Stomach (tissue), 19 donors: ENCODE data around the gene GRIN2D. TPM values are rescaled to one million over a fixed set of nuclear protein-coding genes. Genes with fewer than 3 reads are reported as not detected.

ENCODE experiments used
- DNase-seq, 2 donors: peaks; one replicate each; pipeline versions ENCODE4 v3.0.0 to v3.0.0-alpha.2; 2013 to 2019
- H3K27ac ChIP-seq, 5 donors: fragments of 200-600 bp in 4 of 5; sonication (generic) in 4 of 5; one replicate each; pipeline ENCODE4 v1.5.1; 2013 to 2019; ENCODE audit warnings: mild to moderate bottlenecking in 1 of 5, moderate library complexity in 1 of 5
- H3K27me3 ChIP-seq, 3 donors: fragments of 200-600 bp; sonication (generic); one replicate each; pipeline ENCODE4 v1.5.1; 2017 to 2019; ENCODE audit warnings: mixed run types in 1 of 3
- H3K36me3 ChIP-seq, 4 donors: fragments of 200-600 bp; sonication (generic); 1 replicate in 3 of 4; 2 replicates in 1 of 4; pipeline ENCODE4 v1.5.1; 2016 to 2019
- H3K4me1 ChIP-seq, 4 donors: fragments of 200-600 bp; sonication (generic); one replicate each; pipeline ENCODE4 v1.5.1; 2016 to 2019
- H3K4me3 ChIP-seq, 4 donors: fragments of 200-600 bp; sonication (generic) in 3 of 4; one replicate each; pipeline ENCODE4 v1.5.1; 2016 to 2019; ENCODE audit warnings: mild to moderate bottlenecking in 1 of 4
- H3K9me3 ChIP-seq, 4 donors: fragments of 200-600 bp; sonication (generic); one replicate each; pipeline ENCODE4 v1.5.1; 2016 to 2019
- EP300 ChIP-seq: sonication (generic); formaldehyde crosslinking; IDR thresholded peaks from one replicate; pipeline ENCODE4 v1.6.1; 2017; ENCODE audit warnings: antibody characterized with exemption
- POLR2A ChIP-seq, 4 donors: fragments of 450-650 bp; IDR thresholded peaks; one replicate each; pipeline ENCODE4 v1.6.1; 2016; ENCODE audit warnings: antibody characterized with exemption in 4 of 4, control low read depth in 2 of 4, mild to moderate bottlenecking in 1 of 4, moderate library complexity in 1 of 4
- POLR2AphosphoS5 ChIP-seq, 3 donors: sonication (generic); formaldehyde crosslinking; IDR thresholded peaks; one replicate each; pipeline ENCODE4 v1.6.1; 2016; ENCODE audit warnings: antibody characterized with exemption in 3 of 3
- WGBS, 5 donors: extraction: QIAGEN DNeasy Blood & Tissue Kit in 3 of 5; methylation state at CpG; one replicate each; pipeline versions ENCODE4 v1.1.5 to v1.1.7; 2013 to 2018; 5-methylcytosine and 5-hydroxymethylcytosine counted together
- intact Hi-C: fragments of 100-400 bp; cut with DNase I; formaldehyde crosslinking; loops from one replicate; pipeline ENCODE4 v1.15.1; 2023; ENCODE audit warnings: low total_unique reads
- long read RNA-seq, 10 donors: transcript quantifications; one replicate each; lab custom pipeline, GENCODE V29; 2026
- polyA plus RNA-seq, 3 donors: library from polyadenylated mRNA; stranded (reverse); fragments of 200-250 nt; gene quantifications; one replicate each; pipeline ENCODE4 v1.2.3, GENCODE V29; 2013
- total RNA-seq, 5 donors: library from RNA; depleted of rRNA; stranded (reverse); fragments of >200 nt; gene quantifications; one replicate each; pipeline versions ENCODE4 v1.1.0 to v1.2.3, GENCODE V29; 2014 to 2016
- TF ChIP-seq, protein P1 (sequence below), 7 experiments: fragments of 450-650 bp in 4 of 7; fragments of 200-600 bp in 3 of 7; sonication (generic) in 3 of 7; IDR thresholded peaks; one replicate each; pipeline ENCODE4 v1.5.1; 2016 to 2019; ENCODE audit warnings: antibody characterized with exemption in 7 of 7, control low read depth in 2 of 7, mild to moderate bottlenecking in 1 of 7
- donor health status: healthy with polysubstance abuse.
- donor health status: Bipolar disorder and iron deficiency.
- donor health status: healthy.

The GRIN2D gene
- total RNA-seq, result 1 to 10 TPM in 1 of 5 donors, under 1 TPM in 2, not detected in 2; 0.14 to 1.8 (median 0.37) TPM
- under 1 TPM in 2 of 3 donors, not detected in 1; 0.06 to 0.10 TPM for polyA plus RNA-seq
- long read RNA-seq, donor 1, result 0 reads
- long read RNA-seq, donor 2, result 0 reads
- long read RNA-seq, donor 3, result 0 reads
- long read RNA-seq, donor 4, result 0 reads
- long read RNA-seq, donor 5, result 0 reads
- long read RNA-seq, donor 6, result 0 reads
- long read RNA-seq, donor 7, result 0 reads
- long read RNA-seq, donor 8, result 0 reads
- long read RNA-seq, donor 9, result 0 reads
- long read RNA-seq, donor 10, result 0 reads

DNA sequence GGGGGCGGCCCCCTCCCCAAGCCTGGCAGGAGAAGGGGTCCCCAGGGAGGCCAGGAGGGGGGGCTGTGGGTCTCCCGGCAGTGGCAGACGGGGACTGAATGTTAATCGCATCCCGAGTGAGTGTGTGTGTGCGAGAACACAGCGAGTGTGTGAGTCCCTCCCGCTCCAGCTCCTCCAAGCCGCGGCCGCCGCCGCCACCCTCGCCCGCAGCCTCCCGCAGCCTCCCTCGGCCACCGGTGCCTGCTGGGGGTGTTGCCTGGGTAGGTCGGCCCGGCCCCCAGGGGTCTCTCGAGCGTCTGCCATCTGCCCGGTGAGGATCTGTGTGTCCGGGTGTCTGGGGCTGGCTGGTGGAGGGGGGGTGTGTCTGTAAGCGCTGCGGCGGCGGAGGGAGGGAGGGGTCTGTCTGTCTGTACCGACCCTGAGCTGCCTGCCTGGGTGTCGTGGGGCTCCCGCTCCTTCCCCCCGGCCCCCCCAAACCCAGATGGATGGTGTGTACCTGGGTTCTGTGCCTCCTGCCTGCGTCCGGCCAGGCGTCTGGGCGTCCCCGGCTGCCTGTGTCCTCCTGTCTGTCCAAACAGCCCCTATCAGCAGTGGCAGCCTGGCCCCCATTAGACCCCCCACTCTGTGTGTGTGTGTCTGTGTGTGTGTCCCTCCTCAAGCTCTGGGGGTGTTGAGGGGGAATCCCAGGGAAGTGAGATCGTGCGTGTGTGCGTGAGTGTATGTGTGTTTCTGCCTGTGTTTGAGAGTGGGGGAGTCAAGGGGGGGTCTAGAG lies at the start of gene GRIN2D:
Gene GRIN2D, plus strand, starts transcription at position 110 of the 772 bp plus-strand sequence. CDS start 4,725 bp downstream, outside the sequence.
- peaks cover 38 to 71% (median 61%) of the 10 kb centered on the region in 3 donors for H3K27me3 ChIP-seq
- peak within 1 kb of the TSS in 2 of 4 donors; percentile 10 to 22 for H3K4me3 ChIP-seq
- WGBS, 5 donors, result 1 to 3% (median 3%) methylated on average over 7 to 40 of the region's 40 CpGs
- peaks cover 25 to 61% (median 49%) of the 10 kb centered on the region in 4 donors for H3K4me1 ChIP-seq
- no peak within 1 kb of the TSS for H3K27ac ChIP-seq
- intact Hi-C loops, result no loop called here
- H3K9me3 ChIP-seq, result no peaks in the 10 kb centered on the region
- H3K36me3 ChIP-seq, result peaks cover 0 to 9% (median 8%) of the 10 kb centered on the region in 4 donors
- TF ChIP-seq POLR2A (IDR thresholded peaks at IDR 0.05), result no peak
- DNase-seq, result peak in 1 of 2 donors; percentile 65

DNA sequence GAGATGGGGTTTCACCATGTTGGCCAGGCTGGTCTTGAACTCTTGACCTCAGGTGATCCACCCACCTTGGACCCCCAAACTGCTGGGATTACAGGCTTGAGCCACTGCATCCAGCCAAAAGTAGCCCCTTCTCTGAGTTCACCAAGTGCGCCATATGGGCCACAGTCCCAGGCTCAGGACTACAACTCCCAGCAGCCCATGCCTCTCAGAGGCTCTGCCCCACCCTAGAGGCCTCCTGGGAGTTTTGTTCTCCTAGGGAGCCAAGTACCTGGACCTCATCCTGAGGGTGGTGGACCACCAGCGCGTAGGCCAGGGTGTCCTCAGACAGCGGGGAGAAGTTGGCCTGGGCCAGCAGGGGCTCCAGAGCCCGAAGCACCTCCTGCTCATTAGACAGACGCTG lies 48.6 kb upstream of the GRIN2D start:
- no peak overlapping the region for H3K27ac ChIP-seq
- H3K36me3 ChIP-seq, result peaks cover 0 to 21% (median 13%) of the 10 kb centered on the region in 4 donors
- H3K4me1 ChIP-seq, result no peaks in the 10 kb centered on the region
- no peak for DNase-seq
- no peak overlapping the region for H3K4me3 ChIP-seq
- intact Hi-C loops, result no loop called here
- WGBS, 5 donors, result 92 to 97% (median 97%) methylated on average over 4 to 6 of the region's 6 CpGs
- TF ChIP-seq EP300 (no peak), POLR2AphosphoS5 (IDR thresholded peaks at IDR 0.05) (no peak), POLR2A (IDR thresholded peaks at IDR 0.05) (no peak)
- TF ChIP-seq, protein P1, sequence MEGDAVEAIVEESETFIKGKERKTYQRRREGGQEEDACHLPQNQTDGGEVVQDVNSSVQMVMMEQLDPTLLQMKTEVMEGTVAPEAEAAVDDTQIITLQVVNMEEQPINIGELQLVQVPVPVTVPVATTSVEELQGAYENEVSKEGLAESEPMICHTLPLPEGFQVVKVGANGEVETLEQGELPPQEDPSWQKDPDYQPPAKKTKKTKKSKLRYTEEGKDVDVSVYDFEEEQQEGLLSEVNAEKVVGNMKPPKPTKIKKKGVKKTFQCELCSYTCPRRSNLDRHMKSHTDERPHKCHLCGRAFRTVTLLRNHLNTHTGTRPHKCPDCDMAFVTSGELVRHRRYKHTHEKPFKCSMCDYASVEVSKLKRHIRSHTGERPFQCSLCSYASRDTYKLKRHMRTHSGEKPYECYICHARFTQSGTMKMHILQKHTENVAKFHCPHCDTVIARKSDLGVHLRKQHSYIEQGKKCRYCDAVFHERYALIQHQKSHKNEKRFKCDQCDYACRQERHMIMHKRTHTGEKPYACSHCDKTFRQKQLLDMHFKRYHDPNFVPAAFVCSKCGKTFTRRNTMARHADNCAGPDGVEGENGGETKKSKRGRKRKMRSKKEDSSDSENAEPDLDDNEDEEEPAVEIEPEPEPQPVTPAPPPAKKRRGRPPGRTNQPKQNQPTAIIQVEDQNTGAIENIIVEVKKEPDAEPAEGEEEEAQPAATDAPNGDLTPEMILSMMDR (IDR thresholded peaks at IDR 0.05), result no peak
- no peaks in the 10 kb centered on the region for H3K27me3 ChIP-seq
- H3K9me3 ChIP-seq, result no peaks in the 10 kb centered on the region

DNA sequence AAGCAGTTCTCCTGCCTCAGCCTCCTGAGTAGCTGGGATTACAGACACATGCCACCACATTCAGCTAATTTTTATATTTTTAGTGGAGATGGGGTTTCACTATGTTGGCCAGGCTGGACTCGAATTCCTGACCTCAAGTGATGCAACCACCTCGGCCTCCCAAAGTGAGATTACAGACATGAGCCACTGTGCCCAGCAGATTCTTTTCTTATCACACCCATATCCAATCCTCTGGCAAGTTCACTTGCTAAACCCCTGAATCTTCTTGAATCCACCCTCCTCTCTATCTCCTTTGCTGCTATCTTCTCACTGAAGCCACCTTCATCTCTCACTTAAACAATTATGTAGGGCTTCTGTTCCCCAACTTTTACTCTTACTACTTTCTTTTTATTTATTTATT lies 47.3 kb upstream of the GRIN2D start:
- WGBS, 5 donors, result 88 to 94% (median 91%) methylated on average over 2 of the region's 2 CpGs
- Histone ChIP-seq H3K27ac (no peak overlapping the region), H3K9me3 (no peaks in the 10 kb centered on the region), H3K4me3 (no peak overlapping the region), H3K27me3 (no peaks in the 10 kb centered on the region), H3K4me1 (no peaks in the 10 kb centered on the region), H3K36me3 (peaks cover 0 to 17% (median 12%) of the 10 kb centered on the region in 4 donors)
- no peak for DNase-seq
- intact Hi-C loops, result no loop called here
- TF ChIP-seq, protein P1 (IDR thresholded peaks at IDR 0.05), result no peak
- TF ChIP-seq EP300, result no peak
- TF ChIP-seq POLR2A (IDR thresholded peaks at IDR 0.05), result no peak
- TF ChIP-seq POLR2AphosphoS5 (IDR thresholded peaks at IDR 0.05), result no peak

DNA sequence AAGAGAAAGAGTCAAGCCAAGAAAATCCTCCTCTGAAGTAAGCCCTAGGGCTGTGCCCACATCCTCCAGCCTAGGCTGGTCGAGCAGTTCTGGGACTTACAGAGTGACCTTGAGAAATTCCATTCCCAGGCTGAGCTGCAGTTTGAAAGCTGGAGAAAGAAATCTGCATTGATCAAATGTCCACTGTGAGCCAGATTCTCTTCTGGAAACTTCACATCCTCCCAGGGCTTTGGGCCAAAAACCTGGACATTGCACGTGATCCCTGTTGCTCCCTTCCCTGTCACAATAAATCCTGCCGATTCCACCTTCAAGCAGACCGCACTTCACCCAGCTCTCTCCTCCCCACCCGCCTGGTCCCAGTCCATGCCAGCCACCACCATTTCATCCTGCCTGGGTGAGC lies 45.4 kb upstream of the GRIN2D start:
- peak in 1 of 2 donors; percentile 64 for DNase-seq
- Histone ChIP-seq H3K27me3 (no peaks in the 10 kb centered on the region), H3K4me1 (no peaks in the 10 kb centered on the region), H3K4me3 (no peak overlapping the region), H3K36me3 (peaks cover 0 to 6% (median 2%) of the 10 kb centered on the region in 4 donors), H3K27ac (no peak overlapping the region), H3K9me3 (no peaks in the 10 kb centered on the region)
- intact Hi-C loops, result no loop called here
- TF ChIP-seq POLR2AphosphoS5 (IDR thresholded peaks at IDR 0.05), result no peak
- TF ChIP-seq, protein P1 (IDR thresholded peaks at IDR 0.05), result no peak
- TF ChIP-seq EP300, result no peak
- 70 to 86% (median 76%) methylated on average over 5 of the region's 5 CpGs for WGBS, 5 donors
